ENCODE results near the gene RAB40C. TPM values are rescaled to one million over a fixed set of nuclear protein-coding genes. Genes with fewer than 3 reads are reported as not detected.

RAB40C gene
- total RNA-seq, 4 donors from 2014 or later: 103 to 161 (median 122) TPM

DNA sequence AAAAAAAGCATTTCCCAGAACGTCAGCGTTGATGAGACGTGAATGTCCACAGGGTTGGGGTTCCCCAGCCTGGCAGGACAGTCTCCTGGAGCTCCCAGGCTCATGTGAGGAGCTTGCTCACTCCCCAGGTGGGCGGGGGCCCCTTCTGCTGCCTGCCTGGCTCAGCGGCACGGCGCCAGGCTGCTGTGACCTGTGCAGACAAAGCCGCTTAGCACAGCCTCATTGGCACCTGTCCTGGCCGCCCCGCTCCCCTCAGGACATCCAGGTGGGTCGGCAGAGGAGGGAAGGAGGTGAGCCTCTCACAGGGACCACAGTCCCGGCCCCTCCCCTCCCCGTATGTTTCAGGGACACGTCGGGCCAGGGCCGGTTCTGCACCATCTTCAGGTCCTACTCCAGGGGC, 28.0 kb downstream of the RAB40C start:
- H3K4me3 ChIP-seq (ENCODE audit: low read depth, poor library complexity, severe bottlenecking): no peak overlapping the region
- 58 to 60% methylated on average over 16 of the region's 16 CpGs for WGBS, 2 donors
- intact Hi-C loops (cut with DNase I; ENCODE audit: low total_unique reads): no loop called here
- TF ChIP-seq POLR2A (IDR thresholded peaks at IDR 0.05): no peak
- TF ChIP-seq, protein P1, sequence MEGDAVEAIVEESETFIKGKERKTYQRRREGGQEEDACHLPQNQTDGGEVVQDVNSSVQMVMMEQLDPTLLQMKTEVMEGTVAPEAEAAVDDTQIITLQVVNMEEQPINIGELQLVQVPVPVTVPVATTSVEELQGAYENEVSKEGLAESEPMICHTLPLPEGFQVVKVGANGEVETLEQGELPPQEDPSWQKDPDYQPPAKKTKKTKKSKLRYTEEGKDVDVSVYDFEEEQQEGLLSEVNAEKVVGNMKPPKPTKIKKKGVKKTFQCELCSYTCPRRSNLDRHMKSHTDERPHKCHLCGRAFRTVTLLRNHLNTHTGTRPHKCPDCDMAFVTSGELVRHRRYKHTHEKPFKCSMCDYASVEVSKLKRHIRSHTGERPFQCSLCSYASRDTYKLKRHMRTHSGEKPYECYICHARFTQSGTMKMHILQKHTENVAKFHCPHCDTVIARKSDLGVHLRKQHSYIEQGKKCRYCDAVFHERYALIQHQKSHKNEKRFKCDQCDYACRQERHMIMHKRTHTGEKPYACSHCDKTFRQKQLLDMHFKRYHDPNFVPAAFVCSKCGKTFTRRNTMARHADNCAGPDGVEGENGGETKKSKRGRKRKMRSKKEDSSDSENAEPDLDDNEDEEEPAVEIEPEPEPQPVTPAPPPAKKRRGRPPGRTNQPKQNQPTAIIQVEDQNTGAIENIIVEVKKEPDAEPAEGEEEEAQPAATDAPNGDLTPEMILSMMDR (IDR thresholded peaks at IDR 0.05): no peak
- no peak for DNase-seq (ENCODE audit: low spot score in 2 of 2)

GRCh38 chr16:619476-620100, 29.7 kb downstream of the RAB40C start:
- no peak overlapping the region for H3K4me3 ChIP-seq (ENCODE audit: low read depth, poor library complexity, severe bottlenecking)
- intact Hi-C loops (cut with DNase I; ENCODE audit: low total_unique reads): no loop called here
- TF ChIP-seq, protein P1 (IDR thresholded peaks at IDR 0.05): no peak
- no peak for TF ChIP-seq POLR2A (IDR thresholded peaks at IDR 0.05)
- 68 to 77% methylated on average over 16 to 20 of the region's 20 CpGs for WGBS, 2 donors
- DNase-seq (ENCODE audit: low spot score in 2 of 2): no peak

DNA sequence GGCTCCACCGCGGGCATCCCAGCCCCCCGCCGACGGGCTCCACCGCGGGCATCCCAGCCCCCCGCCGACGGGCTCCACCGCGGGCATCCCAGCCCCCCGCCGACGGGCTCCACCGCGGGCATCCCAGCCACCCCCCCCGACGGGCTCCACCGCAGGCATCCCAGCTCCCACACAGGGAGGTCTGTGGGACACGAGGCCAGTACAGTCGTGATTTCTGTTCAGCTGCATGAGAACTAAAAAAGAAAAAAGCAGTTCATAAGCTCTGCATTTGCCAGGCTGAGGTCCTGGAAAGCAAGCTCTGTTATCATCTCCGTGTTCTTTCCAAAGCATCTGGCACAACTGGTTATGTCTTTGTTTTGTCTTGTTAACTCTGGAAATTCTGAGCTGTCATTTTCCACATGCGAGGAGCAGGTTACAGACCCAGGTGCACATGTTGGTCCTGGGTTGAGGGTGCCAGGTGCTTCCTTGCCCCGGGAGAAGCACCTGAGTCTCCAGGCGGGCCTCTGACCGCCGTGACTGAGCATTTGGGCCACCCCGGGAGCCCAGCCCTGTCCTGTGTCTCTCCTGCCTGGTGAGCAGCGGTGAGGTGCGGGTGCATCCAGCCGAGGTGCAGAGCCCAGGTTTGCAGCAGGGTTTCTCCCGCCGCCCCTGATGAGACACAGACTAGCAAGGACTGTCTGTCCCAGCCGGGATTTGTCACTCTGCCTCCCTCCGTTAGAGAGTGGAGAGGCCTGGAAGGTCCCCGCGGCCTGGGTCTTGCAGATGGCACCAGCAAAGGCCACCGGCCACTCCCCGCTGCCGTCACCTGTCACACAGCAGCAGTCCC, 31.0 kb downstream of the RAB40C start:
- no peak overlapping the region for H3K4me3 ChIP-seq (ENCODE audit: low read depth, poor library complexity, severe bottlenecking)
- DNase-seq (ENCODE audit: low spot score in 2 of 2): no peak
- WGBS, 2 donors: 43 to 61% methylated on average over 26 to 32 of the region's 41 CpGs
- TF ChIP-seq, protein P1 (IDR thresholded peaks at IDR 0.05): no peak
- no peak for TF ChIP-seq POLR2A (IDR thresholded peaks at IDR 0.05)
- intact Hi-C loops (cut with DNase I; ENCODE audit: low total_unique reads): no loop called here

GRCh38 chr16:621526-622105, 31.8 kb downstream of the RAB40C start:
- DNase-seq (ENCODE audit: low spot score in 2 of 2): no peak
- intact Hi-C loops (cut with DNase I; ENCODE audit: low total_unique reads): no loop called here
- TF ChIP-seq POLR2A (IDR thresholded peaks at IDR 0.05): no peak
- TF ChIP-seq, protein P1 (IDR thresholded peaks at IDR 0.05): no peak
- H3K4me3 ChIP-seq (ENCODE audit: low read depth, poor library complexity, severe bottlenecking): no peak overlapping the region
- 60 to 78% methylated on average over 21 of the region's 21 CpGs for WGBS, 2 donors

DNA sequence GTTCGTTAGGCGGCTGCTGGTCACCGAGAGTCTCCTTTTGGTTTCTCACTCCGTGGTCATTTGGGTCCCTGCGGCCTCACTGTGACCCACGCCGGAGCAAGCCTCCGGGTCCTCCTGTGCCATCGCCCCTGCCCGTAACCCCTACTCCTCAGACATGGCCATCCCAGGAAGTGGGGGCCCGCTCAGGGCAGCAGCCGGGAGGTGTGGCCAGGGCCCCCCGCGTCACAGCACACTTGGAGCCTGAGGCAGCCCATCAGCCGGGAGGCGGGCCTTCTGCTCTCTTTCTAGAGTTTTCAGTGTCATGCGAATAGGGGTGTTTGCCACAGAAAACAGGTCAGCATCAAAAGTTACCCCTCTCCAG, 33.0 kb downstream of the RAB40C start:
- intact Hi-C loops (cut with DNase I; ENCODE audit: low total_unique reads): no loop called here

More for the DNA sequence above, 33.0 kb downstream of the RAB40C start:
- WGBS, 2 donors: 83 to 88% methylated on average over 17 of the region's 17 CpGs
- TF ChIP-seq, protein P1 (IDR thresholded peaks at IDR 0.05): no peak
- no peak for TF ChIP-seq POLR2A (IDR thresholded peaks at IDR 0.05)
- DNase-seq (ENCODE audit: low spot score in 2 of 2): no peak
- H3K4me3 ChIP-seq (ENCODE audit: low read depth, poor library complexity, severe bottlenecking): no peak overlapping the region

Data from lower leg skin (tissue), 4 donors.